IPS DF 19.7 (cell line): ENCODE measurements around the gene SKP2.
"Not testable (repeated sequence)": the region's sequence is repeated elsewhere in the genome, so short reads cannot be mapped to it uniquely, and the experiment has no call there.

Source experiments
- DNase-seq: peaks from one replicate; pipeline ENCODE4 v3.0.0-alpha.2; 2013; ENCODE audit warnings: low read depth, low spot score

Gene SKP2

GRCh38 chr5:36151434-36152323 lies at the start of gene SKP2, which contains the start of gene LMBRD2:
TSS of gene SKP2 (plus strand) at chr5:36152111. CDS start at chr5:36152263, 152 bp downstream.
TSS of gene LMBRD2 (minus strand) at chr5:36151887. CDS start at chr5:36143349, 8,538 bp downstream.
- peak; percentile 95 for DNase-seq

- DNase-seq, result no peak
Measured at GRCh38 chr5:36105819-36106218, 46.1 kb upstream of the SKP2 start.

- no peak for DNase-seq
Measured at GRCh38 chr5:36108758-36109460, 43.0 kb upstream of the SKP2 start.

GRCh38 chr5:36111238-36111637 lies 40.7 kb upstream of the SKP2 start:
- DNase-seq, result no peak

- no peak for DNase-seq
Measured at GRCh38 chr5:36125868-36126267, 26.0 kb upstream of the SKP2 start.

GRCh38 chr5:36128795-36129194 lies 23.1 kb upstream of the SKP2 start:
- DNase-seq, result no peak

- not testable (repeated sequence) for DNase-seq
Measured at GRCh38 chr5:36129666-36130065, 22.2 kb upstream of the SKP2 start.

GRCh38 chr5:36133009-36133408 lies 18.9 kb upstream of the SKP2 start:
- DNase-seq, result not testable (repeated sequence)

- no peak for DNase-seq
Measured at GRCh38 chr5:36135988-36136387, 15.9 kb upstream of the SKP2 start.

GRCh38 chr5:36136581-36136980 lies 15.3 kb upstream of the SKP2 start:
- DNase-seq, result no peak

GRCh38 chr5:36138900-36139683 lies 12.8 kb upstream of the SKP2 start:
- no peak for DNase-seq

- no peak for DNase-seq
Measured at GRCh38 chr5:36145311-36145710, 6.6 kb upstream of the SKP2 start.

- no peak for DNase-seq
Measured at GRCh38 chr5:36146390-36146789, 5.5 kb upstream of the SKP2 start.

- no peak for DNase-seq
Measured at GRCh38 chr5:36147681-36148080, 4.2 kb upstream of the SKP2 start.

- DNase-seq, result peak; percentile 45
Measured at GRCh38 chr5:36150676-36151433, 1.1 kb upstream of the SKP2 start.

- DNase-seq, result no peak
Measured at GRCh38 chr5:36152324-36153297, 700 bp downstream of the SKP2 start.

- DNase-seq, result no peak
Measured at GRCh38 chr5:36153298-36153677, 1.4 kb downstream of the SKP2 start.

GRCh38 chr5:36153726-36154125 lies 1.8 kb downstream of the SKP2 start:
- DNase-seq, result no peak

GRCh38 chr5:36155291-36155690 lies 3.4 kb downstream of the SKP2 start:
- DNase-seq, result no peak

- no peak for DNase-seq
Measured at GRCh38 chr5:36156121-36156601, 4.2 kb downstream of the SKP2 start.
